Endothelial cell of umbilical vein (primary cell): ENCODE results near the gene PALM. TPM values are rescaled to one million over a fixed set of nuclear protein-coding genes. Genes with fewer than 3 reads are reported as not detected.

Experiments
- BruUV-seq: library from RNA; stranded (reverse); fragments of 400-500 nt; replicated peaks from 2 replicates; lab custom pipeline; 2021; lab: Mats Ljungman, UMichigan
- CTCF ChIA-PET: fragments of 300-600, 350-600 bp; sonication (Branson Sonifier 250); formaldehyde crosslinking; loops from one replicate; lab custom pipeline; 2021; ENCODE audit warnings: antibody characterized with exemption, inconsistent platforms; lab: Charles Lee
- POLR2A ChIA-PET: fragments of 300-600, 350-600 bp; sonication (Branson Sonifier 250); formaldehyde crosslinking; loops from one replicate; lab custom pipeline; 2021; ENCODE audit warnings: antibody characterized with exemption, inconsistent platforms; lab: Charles Lee
- DNase-seq: peaks from one replicate; pipeline ENCODE4 v3.0.0-alpha.2; 2011; ENCODE audit warnings: low read depth, low spot score
- FAIRE-seq: peaks from 2 replicates; lab custom pipeline; 2011; peaks lifted over from hg19 to GRCh38; lab: Jason Lieb, UNC
- H2AFZ ChIP-seq: 2 replicates; pipeline ENCODE4 v1.6.0; 2012; ENCODE audit warnings: low read depth, low read length, control low read depth, inconsistent platforms
- H3K27ac ChIP-seq: 2 replicates; pipeline ENCODE4 v1.5.1; 2011; ENCODE audit warnings: low read depth, mild to moderate bottlenecking, control low read depth, low read length, moderate library complexity; ENCODE audit not compliant: insufficient read depth
- H3K27me3 ChIP-seq, 2 experiments: 2 replicates each; pipeline versions ENCODE4 v1.6.0 to v1.6.1; 2011; ENCODE audit warnings: low read length in 2 of 2, mixed read lengths in 1 of 2; ENCODE audit not compliant: control insufficient read depth in 2 of 2, insufficient read depth in 2 of 2
- H3K36me3 ChIP-seq, 2 experiments: 2 replicates in 1 of 2; 3 replicates in 1 of 2; pipeline ENCODE4 v1.5.1; 2011; ENCODE audit warnings: low read length in 2 of 2, mild to moderate bottlenecking in 1 of 2, moderate library complexity in 1 of 2; ENCODE audit not compliant: control insufficient read depth in 2 of 2, insufficient read depth in 2 of 2; ENCODE audit errors: extremely low read depth in 1 of 2
- H3K4me1 ChIP-seq: 3 replicates; pipeline ENCODE4 v1.5.1; 2011; ENCODE audit warnings: mild to moderate bottlenecking, low read length; ENCODE audit not compliant: control insufficient read depth, insufficient read depth; ENCODE audit errors: extremely low read depth
- H3K4me2 ChIP-seq: 2 replicates; pipeline ENCODE4 v1.6.1; 2011; ENCODE audit warnings: low read length, control low read depth, mixed read lengths; ENCODE audit not compliant: insufficient read depth
- H3K4me3 ChIP-seq, 3 experiments: fragments of 200-600 bp in 1 of 3; sonication (generic), shearing (Covaris generic) in 1 of 3; replicated peaks in 1 of 3; 2 replicates each; pipeline ENCODE4 v1.5.1; 2011 to 2016; ENCODE audit warnings: control low read depth in 3 of 3, low read length in 3 of 3, mild to moderate bottlenecking in 2 of 3, inconsistent platforms in 1 of 3, low read depth in 1 of 3, moderate library complexity in 1 of 3; ENCODE audit not compliant: insufficient read depth in 1 of 3
- H3K79me2 ChIP-seq: 2 replicates; pipeline ENCODE4 v1.6.0; 2012; ENCODE audit warnings: low read length, inconsistent platforms; ENCODE audit not compliant: control insufficient read depth, insufficient read depth
- H3K9ac ChIP-seq: replicated peaks from 2 replicates; pipeline ENCODE3; 2011; ENCODE audit warnings: low read length, control low read depth; ENCODE audit not compliant: insufficient read depth; ENCODE audit errors: extremely low read depth
- H3K9me1 ChIP-seq: replicated peaks from 3 replicates; pipeline ENCODE4 v1.6.0; 2011; ENCODE audit warnings: mild to moderate bottlenecking, low read length; ENCODE audit not compliant: control insufficient read depth, insufficient read depth; ENCODE audit errors: extremely low read depth
- H3K9me3 ChIP-seq: replicated peaks from 2 replicates; pipeline ENCODE4 v1.5.1; 2012; ENCODE audit warnings: low read length, inconsistent platforms; ENCODE audit not compliant: control insufficient read depth, insufficient read depth
- H4K20me1 ChIP-seq: replicated peaks from 2 replicates; pipeline ENCODE3; 2011; ENCODE audit warnings: mild to moderate bottlenecking, low read length; ENCODE audit not compliant: control insufficient read depth, insufficient read depth; ENCODE audit errors: extremely low read depth
- CTCF ChIP-seq, 2 donors: IDR thresholded peaks; 1 replicate in 1 of 2; 2 replicates in 1 of 2; pipeline ENCODE4 v1.5.1; 2011; ENCODE audit warnings: low read length in 2 of 2, mild to moderate bottlenecking in 2 of 2, moderate library complexity in 2 of 2, control low read depth in 1 of 2, inconsistent platforms in 1 of 2, low read depth in 1 of 2; ENCODE audit not compliant: insufficient read depth in 1 of 2; ENCODE audit errors: extremely low read depth in 1 of 2
- EZH2 ChIP-seq: IDR thresholded peaks from 2 replicates; pipeline ENCODE4 v1.6.1; 2012; ENCODE audit warnings: borderline replicate concordance, low read depth, mild to moderate bottlenecking, moderate library complexity, low read length, inconsistent platforms; ENCODE audit not compliant: severe bottlenecking
- FOS ChIP-seq: IDR thresholded peaks from 2 replicates; pipeline ENCODE4 v1.6.1; 2011; ENCODE audit warnings: mild to moderate bottlenecking, low read length, moderate library complexity, borderline replicate concordance; ENCODE audit not compliant: insufficient read depth
- dilution Hi-C: fragments of 300-500 bp; cut with MboI; formaldehyde crosslinking; loops from one replicate; pipeline ENCODE4 v1.15.0; 2019; ENCODE audit warnings: low sequenced_read_pairs; ENCODE audit not compliant: extremely low pct_ligation_motif_present
- intact Hi-C: fragments of 100-400 bp; cut with micrococcal nuclease; formaldehyde crosslinking; loops from one replicate; pipeline ENCODE4 v1.10.0; 2022
- polyA plus RNA-seq, 4 experiments: library from polyadenylated mRNA; depleted of rRNA in 3 of 4; stranded (reverse) in 3 of 4; unstranded in 1 of 4; fragments of >200 nt; gene quantifications; 2 replicates each; pipeline versions ENCODE4 v1.2.1 to v1.2.3, GENCODE V29; 2011 to 2012; ENCODE audit warnings: missing spikeins in 1 of 4
- total RNA-seq: library from RNA; stranded (reverse); gene quantifications from 2 replicates; pipeline ENCODE4 v1.2.3, GENCODE V29; 2021

PALM gene
- total and polyA plus RNA-seq, 2 donors (not counting 3 experiments of a cell fraction or from before 2014, with no cell fraction given): 3.9 to 31.8 TPM

DNA sequence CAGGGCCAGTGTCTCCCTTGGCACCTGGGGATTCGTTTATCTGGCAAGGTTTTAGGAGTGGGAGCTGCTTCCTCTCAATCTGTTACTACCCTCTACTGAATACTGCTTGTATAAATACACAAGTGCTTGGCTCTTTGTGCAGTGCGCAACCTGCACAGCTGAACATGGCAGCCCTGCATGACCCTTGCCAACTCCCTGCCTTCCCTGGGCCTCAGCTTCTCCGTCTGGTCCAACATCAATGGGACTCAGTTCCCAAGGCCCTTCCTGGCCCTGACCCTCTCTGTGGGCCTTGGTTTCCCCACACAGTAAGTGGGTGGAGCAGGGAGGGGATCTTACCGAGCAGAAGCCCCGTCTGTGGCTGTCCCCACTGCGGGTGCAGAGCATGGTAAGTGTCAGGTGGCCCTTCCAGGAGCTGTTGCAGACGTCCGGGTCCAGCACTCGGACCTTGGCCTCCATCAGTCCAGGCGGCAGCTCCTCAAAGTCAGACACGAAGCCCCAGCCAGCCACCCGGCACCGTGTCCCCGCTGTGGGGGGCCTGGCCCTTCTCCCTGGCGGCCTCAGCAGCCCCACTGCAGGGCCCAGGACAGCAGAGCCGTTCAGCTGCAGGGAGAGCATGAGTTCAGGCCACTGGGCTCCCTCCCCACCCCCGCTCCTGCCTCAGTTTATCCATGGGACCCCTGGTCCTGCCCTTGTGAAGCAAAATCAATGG is 22.0 kb upstream of the PALM start:
- Histone ChIP-seq H3K9me1 (no peaks in the 10 kb centered on the region), H3K36me3 (no peaks in the 10 kb centered on the region), H4K20me1 (no peaks in the 10 kb centered on the region), H3K4me3 (no peak overlapping the region), H3K9ac (no peak overlapping the region), H3K9me3 (no peaks in the 10 kb centered on the region), H3K4me2 (no peak overlapping the region), H3K4me1 (no peaks in the 10 kb centered on the region), H3K79me2 (no peaks in the 10 kb centered on the region), H2AFZ (no peak overlapping the region), H3K27me3 (no peaks in the 10 kb centered on the region), H3K27ac (no peak overlapping the region)
- dilution Hi-C loops (no loop called here), intact Hi-C loops (no loop called here)
- no TSS peak for BruUV-seq
- DNase-seq (no peak), FAIRE-seq (no peak)
- TF ChIP-seq EZH2 (no peak), FOS (no peak)
- ChIA-PET POLR2A (no interaction called here), CTCF (no interaction called here)

- CTCF ChIA-PET: interaction anchor here (1.3 kb wide), 1 partner anchor 12 kb away, joined by 3 read pairs; no protein-coding TSS in a partner anchor
- dilution Hi-C loops: no loop called here
Measured at GRCh38 chr19:687569-688166, 21.1 kb upstream of the PALM start.

More at GRCh38 chr19:687569-688166, 21.1 kb upstream of the PALM start:
- TF ChIP-seq CTCF (IDR thresholded peaks at IDR 0.05; ENCODE audit: extremely low read depth in 1 of 2, insufficient read depth in 1 of 2, low read depth in 1 of 2, low read length in 2 of 2) (no peak), FOS (no peak)
- no peak overlapping the region for H3K4me3 ChIP-seq
- DNase-seq (no peak), FAIRE-seq (no peak)
- no peaks in the 10 kb centered on the region for H3K79me2 ChIP-seq
- no peak overlapping the region for H3K27ac ChIP-seq
- no peak overlapping the region for H3K9ac ChIP-seq
- H2AFZ ChIP-seq: no peak overlapping the region
- H3K9me3 ChIP-seq: no peaks in the 10 kb centered on the region
- intact Hi-C loops: no loop called here
- H3K4me1 ChIP-seq: no peaks in the 10 kb centered on the region
- no peaks in the 10 kb centered on the region for H4K20me1 ChIP-seq
- H3K4me2 ChIP-seq: no peak overlapping the region
- no peaks in the 10 kb centered on the region for H3K27me3 ChIP-seq
- no TSS peak for BruUV-seq
- POLR2A ChIA-PET: no interaction called here
- no peaks in the 10 kb centered on the region for H3K36me3 ChIP-seq
- H3K9me1 ChIP-seq: no peaks in the 10 kb centered on the region
